DMS79 treated with DMSO at 0.1 percent for 48 hours (cell line): ENCODE data around the gene PLIN3.
"Not testable (repeated sequence)": the region's sequence is repeated elsewhere in the genome, so short reads cannot be mapped to it uniquely, and the experiment has no call there.

Source experiments
- DNase-seq: peaks from one replicate; lab custom pipeline; 2025; lab: John Stamatoyannopoulos, UW

Gene PLIN3, protein sequence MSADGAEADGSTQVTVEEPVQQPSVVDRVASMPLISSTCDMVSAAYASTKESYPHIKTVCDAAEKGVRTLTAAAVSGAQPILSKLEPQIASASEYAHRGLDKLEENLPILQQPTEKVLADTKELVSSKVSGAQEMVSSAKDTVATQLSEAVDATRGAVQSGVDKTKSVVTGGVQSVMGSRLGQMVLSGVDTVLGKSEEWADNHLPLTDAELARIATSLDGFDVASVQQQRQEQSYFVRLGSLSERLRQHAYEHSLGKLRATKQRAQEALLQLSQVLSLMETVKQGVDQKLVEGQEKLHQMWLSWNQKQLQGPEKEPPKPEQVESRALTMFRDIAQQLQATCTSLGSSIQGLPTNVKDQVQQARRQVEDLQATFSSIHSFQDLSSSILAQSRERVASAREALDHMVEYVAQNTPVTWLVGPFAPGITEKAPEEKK

DNA sequence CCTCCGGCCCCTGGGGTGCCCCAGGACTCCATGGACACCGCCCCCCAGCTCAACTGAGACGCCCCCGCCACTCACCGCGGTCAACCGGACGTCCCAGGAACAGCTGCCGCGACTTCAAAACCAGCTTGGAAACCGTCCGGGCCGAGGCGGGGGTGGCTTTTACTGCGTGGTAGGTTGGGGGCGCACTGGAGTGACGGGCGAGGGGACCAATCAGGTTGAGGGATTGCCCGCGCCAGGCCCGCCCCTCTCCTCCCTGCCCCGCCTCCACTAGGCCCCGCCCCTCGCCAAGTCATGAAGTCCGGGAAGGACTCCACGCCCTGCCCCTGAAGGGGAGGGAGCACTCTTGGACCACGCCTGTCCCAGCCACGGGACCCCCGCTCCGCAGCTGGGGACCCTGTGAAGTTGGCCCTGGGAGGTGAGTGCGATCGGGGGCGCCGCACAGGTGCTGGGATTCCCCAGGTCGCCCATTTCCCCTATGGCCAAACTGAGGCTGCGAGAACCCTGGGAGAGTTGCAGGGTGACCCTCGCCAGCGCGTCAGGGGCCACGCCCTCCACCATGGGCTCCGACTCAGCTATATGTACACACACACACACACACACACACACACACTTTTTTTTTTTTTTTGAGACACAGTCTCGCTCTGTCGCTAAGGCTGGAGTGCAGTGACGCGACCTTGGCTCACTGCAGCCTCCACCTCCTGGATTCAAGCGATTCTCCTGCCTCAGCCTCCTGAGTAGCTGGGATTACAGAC lies at the start of gene PLIN3:
Gene PLIN3 (minus strand): TSS at position 134 of the 752 bp plus-strand sequence. CDS start 6,273 bp downstream, outside the sequence.
- DNase-seq: peak; percentile 65

DNA sequence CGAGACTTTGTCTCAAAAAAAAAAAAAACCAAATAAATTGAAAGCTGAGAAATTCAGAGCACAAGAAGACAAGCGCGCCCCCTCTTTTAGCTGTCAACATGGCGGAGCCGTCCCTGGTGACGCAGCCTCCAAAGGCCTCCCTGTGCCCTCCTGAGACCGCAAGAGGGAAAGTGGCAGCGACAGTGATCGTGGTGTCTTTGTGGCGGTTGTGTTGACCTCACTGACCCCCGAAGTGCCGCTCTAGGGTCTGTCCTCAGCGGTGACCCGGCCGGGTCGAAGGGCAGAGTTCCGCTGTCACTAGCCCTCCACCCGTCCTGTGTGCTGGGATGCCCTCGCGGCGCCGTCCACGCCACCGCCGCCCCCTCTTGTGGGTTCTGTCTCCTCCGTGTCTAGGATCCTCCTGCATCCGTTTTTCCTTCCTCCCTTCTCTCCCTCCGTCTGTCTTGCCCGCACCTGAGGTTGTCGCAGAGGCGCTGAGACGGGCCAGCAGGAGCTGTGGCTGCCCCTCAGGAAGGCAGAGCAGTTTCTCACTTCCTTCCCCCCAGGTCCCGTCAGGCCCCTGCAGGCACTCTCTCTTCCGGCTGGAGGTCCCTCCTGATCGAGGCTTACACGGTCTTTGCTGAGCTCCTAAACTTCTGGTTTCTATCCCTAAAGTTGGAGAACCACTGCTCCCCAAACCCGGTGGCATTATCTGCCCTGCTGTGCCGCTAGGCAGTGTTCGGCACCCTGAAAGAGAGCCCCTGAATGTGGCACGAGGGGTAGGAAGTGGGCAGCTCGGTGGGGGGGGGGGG lies 49.0 kb upstream of the PLIN3 start:
- no peak for DNase-seq

DNA sequence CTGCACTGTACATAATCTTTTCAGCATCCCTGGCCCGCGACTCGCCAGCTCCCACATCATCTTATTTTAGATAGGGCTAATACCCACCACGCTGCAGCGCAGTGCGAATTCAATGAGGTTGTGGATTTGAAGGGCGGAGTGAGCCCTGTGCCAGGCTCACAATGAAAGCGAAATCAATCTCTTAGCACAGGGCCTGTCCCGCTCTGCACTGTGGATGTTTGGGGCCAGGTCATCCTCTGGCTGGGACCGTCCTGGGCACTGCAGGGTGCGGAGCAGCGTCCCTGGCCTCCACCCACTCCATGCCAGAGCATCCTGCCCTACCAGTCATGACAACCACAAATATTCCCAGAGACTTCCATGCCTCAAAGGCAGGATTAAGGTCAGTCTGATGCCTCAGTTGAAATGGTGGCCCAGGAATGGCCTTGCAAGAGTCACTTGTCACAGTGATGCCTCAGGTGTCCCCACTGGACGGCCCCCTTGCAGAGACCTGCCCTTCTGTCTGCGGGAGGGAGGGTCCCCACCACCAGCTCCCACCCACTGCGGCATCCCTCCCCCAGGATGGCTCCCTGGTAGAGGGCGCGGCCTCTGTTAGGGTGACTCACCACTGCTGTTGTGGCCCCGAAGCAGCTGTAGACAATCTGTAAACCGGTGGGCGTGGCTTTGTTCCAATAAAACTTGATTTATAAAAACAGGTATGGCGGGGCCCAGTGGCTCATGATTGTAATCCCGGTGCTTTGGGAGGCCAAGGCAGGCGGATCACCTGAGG lies 47.5 kb upstream of the PLIN3 start:
- DNase-seq: no peak

DNA sequence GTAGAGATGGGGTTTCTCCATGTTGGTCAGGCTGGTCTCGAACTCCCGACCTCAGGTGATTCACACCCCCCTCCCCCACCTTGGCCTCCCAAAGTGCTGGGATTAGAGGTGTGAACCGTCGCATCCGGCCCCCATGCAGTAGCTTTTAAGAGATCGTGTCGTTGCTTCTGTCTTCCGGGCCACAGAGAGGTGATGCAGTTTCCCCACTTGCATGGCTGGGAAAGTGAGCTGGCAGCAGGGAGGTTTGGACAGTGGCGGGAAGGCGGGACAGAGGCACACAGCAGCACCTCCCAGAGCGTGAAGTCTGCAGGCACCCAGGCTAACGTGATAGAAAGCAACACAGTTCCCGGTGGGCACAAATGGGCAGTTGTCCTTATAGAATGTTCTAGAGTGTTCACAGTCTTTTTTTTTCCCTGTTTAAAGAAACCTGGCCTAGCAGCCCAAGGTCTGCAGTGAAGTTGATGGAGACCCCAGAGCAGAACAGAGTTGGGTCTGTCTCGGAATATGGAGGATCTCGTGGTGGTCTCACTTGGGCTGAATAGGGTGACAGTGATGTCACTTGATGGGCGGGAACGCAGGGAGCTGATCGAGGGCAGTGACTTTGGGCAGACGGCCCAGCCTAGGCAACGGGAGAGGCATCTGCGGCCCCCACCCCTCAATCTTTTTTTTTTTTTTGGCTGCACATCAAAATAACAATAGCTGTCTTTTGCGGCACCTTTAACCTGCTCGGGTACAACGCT lies 46.7 kb upstream of the PLIN3 start:
- no peak for DNase-seq

DNA sequence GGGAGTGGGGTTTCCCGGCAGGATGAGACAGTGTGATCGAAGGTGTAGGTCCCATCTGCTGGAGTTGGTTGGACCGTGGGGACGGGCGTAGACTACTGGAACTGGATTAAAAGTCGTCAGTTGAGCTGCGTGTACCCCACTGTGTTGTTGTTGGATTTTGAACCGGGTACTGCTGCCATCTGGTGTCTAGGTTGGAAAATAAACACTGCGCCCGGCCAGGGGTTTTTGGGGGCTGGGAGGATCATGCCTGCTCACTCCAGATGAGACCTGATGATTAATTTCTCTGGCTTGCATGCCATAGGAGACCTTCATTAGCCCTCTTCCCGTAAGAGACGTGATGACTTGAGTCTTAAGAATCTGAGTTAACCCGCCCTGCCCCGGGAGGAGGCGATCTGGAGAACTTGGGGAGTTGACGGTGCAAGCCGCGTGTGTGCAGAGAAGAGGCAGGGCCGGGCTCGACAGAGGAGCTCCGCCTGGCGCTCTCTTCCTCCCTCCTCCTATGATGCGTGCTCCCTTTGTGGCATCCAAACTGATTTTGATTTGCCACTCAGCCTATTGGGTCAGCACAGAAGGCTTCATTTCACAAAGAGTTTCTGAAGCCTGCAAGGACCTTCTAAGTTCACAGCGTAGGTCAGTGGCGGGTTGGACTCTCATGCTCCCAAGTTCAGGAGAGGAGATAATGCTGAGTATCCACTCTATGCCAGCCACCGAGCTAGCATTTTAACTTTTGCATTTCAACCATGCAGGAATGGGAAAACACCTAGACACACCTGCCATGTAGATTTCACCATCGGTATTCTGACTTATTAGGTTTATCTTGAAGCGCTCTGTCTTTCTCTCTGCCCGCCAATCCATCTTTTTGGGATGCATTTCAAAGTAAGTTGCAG lies 44.6 kb upstream of the PLIN3 start:
- peak; percentile 72 for DNase-seq

DNA sequence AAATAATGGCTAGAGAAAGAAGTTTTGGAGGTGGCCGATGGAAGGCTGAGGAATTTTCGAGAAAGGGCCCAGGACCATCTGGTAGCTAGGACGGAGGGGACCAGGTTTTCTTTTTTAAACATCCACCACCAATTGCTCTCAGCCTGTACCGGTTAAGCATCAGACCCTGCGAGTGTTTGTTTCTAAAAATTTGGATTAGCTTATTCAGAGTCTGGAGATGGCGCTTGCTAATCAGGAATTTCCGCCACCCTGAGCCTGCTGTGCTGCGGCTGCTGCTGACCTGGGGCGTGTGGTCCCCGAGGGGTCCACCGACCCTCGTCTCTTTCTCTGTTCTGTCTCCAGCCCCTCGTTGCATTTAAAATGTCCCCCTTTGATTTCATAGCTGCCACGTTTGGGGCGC lies 43.8 kb upstream of the PLIN3 start:
- peak; percentile 8 for DNase-seq

DNA sequence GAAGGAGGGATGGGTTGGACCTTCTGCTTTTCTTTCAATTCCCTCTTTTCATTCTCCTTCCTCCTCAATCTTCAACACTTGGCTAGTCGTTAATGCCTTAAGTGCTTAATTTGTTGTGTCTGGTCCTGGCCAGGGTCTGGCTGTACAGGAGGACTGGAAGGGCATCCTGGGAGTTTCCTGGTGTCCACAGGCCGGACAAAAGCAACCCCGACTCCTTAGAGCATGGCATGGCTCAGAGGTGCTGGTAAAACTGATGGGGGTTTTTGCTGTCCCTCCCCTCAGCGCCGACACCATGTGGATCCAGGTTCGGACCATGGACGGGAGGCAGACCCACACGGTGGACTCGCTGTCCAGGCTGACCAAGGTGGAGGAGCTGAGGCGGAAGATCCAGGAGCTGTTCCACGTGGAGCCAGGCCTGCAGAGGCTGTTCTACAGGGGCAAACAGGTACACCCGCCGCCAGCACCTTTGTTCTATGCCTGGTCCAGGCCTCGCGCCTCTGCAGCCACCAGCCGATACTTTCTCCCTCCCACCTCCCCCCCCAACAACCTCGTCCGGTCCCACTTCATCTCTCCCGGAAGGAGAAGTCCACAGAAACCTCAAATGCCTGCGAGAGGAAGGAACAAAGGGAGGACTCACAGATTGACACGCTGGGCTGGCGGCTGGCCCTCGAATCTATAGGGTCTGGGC lies 43.3 kb upstream of the PLIN3 start:
- DNase-seq: peak; percentile 39

DNA sequence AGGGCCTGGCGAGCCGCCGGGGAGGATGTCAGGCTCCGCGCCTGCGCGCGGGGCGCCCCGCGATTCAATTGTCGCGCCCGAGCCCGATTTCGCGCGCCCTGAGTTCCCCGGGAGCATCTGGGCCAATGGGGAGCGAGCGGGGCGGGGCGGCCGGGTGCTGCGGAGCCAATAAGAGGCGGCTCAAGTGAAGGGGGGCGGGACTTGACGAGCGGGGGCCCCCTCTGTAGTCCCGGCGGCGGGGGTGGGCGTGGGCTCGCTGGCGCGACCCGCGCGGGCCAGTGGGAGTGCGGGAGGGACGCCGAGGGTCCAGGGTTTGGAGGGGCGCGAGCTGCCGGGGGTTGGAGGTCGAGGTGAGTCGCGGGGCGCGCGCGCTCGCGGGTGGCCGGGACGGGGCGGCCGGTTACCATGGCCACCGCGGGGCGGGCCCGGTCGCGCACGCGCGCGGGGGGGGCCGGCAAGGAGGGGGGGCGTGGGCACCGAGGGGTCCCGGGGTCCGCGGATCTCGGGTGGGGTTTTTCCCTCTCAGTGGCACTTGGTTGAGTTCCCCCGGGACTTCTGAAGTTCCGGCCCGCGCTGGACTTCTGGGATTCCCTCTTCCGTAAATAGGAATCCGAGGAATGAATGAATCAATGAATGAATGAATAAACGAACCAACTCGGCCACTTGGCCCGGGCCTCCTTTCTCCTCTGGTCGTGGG lies 42.6 kb upstream of the PLIN3 start:
- peak; percentile 92 for DNase-seq

DNA sequence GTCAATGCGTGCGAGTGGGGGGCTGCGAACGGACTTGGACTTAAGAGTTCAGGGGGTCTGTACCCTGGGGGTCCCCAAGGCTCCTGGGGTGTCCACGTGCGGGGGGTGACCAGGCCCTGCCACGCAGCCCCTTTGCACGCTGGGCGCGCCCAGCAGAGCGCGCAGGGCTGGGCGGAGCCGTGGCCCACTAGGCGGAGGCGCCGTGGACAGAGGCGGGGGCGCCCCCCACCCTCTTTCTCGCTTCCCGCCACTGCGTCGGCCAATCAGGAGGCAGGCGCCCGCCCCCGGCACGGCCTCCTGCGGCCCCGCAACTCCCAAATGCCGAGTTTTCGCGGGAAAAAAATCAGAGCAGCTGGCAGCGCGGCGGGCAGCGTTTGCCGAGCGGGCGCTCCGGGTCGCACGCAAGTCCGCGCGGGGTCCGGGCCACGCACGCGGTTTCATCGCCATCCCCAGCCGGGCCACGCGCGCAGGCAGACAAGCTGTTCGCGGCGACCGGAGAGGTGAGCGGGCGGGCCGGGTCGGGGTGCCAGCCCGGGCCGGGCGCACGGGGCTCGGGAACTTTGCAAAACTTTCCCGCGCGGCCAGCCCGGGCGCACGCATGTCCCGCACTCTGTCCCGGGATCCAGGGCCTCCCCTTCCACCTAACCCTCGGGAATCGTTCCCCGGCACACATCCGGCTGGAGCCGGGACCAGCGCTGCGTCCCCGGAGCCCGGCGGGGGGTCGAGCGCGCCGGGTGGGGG lies 41.9 kb upstream of the PLIN3 start, which contains the start of gene UHRF1:
Gene UHRF1 (plus strand): TSS at position 346 of the 741 bp plus-strand sequence. CDS start 1,385 bp downstream, outside the sequence.
- peak; percentile 46 for DNase-seq

DNA sequence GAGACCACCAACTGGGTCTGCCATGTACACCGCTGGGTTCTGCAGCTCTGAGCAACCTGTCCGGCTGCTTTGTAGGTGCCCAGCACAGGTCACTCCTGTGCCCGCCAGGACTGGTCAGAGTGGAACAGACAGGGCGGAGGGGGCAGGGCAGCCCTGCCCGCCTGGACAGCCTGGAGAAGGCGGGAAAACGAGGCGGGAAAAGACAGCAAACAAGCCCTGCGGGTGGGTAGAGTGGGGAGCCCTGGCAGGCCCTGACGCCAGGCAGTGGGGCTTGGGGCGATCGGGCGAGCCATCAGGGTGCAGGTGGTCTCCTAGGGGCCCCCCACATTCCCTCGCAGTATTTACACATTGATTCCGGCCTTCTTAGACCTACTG lies 41.3 kb upstream of the PLIN3 start:
- no peak for DNase-seq

DNA sequence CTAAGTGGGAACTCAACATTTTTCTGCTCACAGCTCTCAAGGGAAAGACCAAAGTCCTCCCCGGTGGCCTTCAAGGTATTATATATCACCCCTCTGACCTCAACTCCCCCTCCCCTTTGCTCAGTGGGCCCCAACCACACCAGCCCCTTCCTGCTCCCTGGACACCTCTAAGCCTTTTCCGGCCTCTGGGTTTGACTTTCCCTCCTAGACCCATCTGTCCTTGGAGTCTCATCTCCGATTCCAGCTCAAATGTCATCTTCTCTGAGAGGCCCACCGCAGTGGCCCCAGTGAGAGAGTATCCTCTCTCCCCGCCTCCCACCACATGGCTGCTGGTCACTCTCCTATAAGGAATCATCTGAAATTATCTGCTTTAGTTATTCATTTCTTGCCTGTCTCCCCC lies 40.9 kb upstream of the PLIN3 start:
- DNase-seq: no peak

DNA sequence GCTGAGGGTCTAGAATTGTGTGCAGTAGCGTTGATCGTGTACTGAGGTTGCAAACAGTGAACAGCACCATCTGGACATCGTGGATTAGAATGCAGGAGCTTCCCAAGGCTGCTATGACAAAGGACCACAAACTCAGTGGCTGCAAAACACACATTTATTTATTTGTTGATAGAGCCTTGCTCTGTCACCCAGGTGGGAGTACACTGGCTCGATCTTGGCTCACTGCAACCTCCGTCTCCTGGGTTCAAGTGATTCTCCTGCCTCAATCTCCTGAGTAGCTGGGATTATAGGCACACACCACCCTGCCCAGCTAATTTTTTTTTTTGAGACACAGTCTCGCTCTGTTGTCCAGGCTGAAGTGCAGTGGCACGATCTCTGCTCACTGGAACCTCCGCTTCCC lies 39.5 kb upstream of the PLIN3 start:
- no peak for DNase-seq

DNA sequence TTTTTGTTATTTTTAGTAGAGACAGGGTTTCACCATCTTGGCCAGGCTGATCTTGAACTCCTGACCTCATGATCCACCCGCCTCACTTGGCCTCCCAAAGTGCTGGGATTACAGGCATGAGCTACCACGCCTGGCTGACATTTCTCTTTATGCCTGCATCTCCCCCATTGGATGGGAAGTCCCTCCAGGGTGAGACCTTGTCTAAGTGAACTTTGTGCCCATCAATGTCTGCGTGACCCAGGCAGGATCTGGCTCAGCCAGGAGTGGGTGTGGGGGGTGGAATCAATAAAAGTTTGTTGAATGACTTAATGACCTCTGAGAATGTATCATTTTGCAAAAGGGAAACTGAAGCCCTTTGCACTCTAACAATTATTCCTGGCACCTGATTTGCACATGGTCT lies 37.0 kb upstream of the PLIN3 start:
- no peak for DNase-seq

DNA sequence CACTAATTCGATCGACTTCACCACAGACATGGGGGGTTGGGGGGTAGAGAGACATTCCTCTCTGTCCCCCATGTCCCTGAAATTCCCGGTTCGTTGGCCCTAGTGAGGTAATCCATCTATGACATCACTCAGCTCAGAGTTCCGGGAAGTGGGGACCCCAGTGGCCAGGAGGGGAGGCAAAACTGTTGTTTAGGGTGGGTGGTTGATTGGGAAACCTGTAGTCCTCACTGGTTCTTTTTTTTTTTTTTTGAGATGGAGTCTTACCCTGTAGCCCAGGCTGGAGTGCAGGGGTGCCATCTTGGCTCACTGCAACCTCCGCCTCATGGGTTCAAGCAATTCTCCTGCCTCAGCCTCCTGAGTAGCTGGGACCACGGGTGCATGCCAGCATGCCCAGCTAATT lies 35.3 kb upstream of the PLIN3 start, which contains the start of gene ARRDC5:
Gene ARRDC5 (minus strand): TSS at position 101 of the 400 bp plus-strand sequence. CDS start 71 bp downstream, at position 30.
- no peak for DNase-seq

DNA sequence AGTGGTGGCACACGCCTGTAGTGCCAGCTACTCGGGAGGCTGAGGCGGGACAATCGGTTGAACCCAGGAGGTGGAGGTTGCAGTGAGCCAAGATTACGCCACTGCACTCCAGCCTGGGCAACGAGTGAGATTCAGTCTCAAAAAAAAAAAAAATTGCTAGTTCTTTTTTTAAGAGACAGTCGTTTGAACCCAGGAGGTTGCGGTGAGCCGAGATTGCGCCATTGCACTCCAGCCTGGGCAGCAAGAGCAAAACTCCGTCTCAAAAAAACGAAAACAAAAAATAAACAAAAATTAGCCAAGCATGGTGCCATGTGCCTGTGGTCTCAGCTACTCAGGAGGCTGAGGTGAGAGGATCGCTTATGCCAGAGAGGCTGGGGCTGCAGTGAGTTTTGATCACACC lies 33.4 kb upstream of the PLIN3 start:
- not testable (repeated sequence) for DNase-seq

DNA sequence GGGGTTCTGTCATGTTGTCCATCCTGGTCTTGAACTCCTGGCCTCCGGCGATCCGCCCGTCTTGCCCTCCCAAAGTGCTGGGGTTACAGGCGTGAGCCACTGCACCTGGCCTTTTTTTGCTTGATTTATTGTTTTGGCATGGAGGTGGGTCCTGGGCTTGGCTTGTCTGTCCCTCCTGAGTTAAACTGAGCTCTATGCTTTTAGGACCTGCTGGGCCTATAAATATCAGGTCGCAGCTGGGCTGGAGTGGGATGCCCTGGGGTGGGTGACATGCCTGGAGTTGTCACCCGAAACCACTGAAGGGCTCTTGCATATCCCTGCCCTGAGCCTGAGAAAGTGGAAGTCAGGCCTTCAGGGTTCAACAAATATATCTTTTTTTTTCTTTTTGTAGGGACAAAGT lies 29.7 kb upstream of the PLIN3 start:
- DNase-seq: peak; percentile 3

DNA sequence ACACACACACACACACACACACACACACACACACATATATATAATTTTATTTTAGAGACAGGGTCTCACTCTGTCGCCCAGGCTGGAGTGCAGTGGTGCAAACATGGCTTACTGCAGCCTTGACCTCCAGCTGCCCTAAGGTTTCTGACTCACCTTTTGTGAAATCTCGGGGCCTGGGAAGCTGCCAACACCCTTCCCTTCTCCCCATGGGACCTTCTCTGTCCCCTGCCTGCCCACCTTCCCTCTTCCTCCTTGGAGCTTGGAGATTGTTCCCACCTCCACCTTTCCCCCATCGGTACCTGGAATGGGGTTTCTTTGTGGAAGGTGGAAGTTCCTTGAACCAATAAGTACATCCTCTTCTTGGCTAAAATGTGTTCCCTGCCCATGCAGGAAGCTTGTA lies 28.9 kb upstream of the PLIN3 start:
- no peak for DNase-seq

DNA sequence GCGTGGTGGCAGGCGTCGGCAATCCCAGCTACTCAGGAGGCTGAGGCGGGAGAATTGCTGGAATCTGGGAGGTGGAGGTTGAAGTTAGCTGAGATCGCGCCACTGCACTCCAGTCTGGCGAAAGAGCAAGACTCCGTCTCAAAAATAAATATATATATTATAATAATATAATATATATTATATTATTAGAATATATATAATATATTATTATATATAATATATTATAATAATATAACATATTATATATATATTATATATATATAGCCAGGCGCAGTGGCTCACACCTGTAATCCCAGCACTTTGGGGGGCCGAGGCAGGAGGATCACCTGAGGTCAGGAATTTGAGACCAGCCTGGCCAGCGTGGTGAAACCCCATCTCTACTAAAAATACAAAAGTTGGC lies 25.5 kb upstream of the PLIN3 start:
- DNase-seq: not testable (repeated sequence)
